Fibroblast of mammary gland (primary cell): ENCODE data around the gene RAB10.
"Not testable (repeated sequence)": the region's sequence is repeated elsewhere in the genome, so short reads cannot be mapped to it uniquely, and the experiment has no call there.

Source experiments
- DNase-seq: peaks from one replicate; pipeline ENCODE4 v3.0.0-alpha.2; 2010; ENCODE audit warnings: low read depth
- H3K4me3 ChIP-seq: 2 replicates; pipeline ENCODE4 v1.5.1; 2011; ENCODE audit warnings: low read depth, mild to moderate bottlenecking, low read length, moderate library complexity; ENCODE audit not compliant: control insufficient read depth
- CTCF ChIP-seq: conservative IDR thresholded peaks from 2 replicates; pipeline ENCODE4 v1.5.1; 2011; ENCODE audit warnings: low read depth, low read length, inconsistent platforms; ENCODE audit not compliant: control insufficient read depth, insufficient read depth

The RAB10 gene

GRCh38 chr2:26078939-26079338, 45.1 kb downstream of the RAB10 start:
- TF ChIP-seq CTCF, result no peak
- no peak for DNase-seq

GRCh38 chr2:26080356-26080755, 46.5 kb downstream of the RAB10 start:
- TF ChIP-seq CTCF, result no peak
- no peak overlapping the region for H3K4me3 ChIP-seq
- DNase-seq, result no peak

More at GRCh38 chr2:26078939-26079338, 45.1 kb downstream of the RAB10 start:
- H3K4me3 ChIP-seq, result no peak overlapping the region

- H3K4me3 ChIP-seq, DNase-seq: not testable (repeated sequence)
These were observed 47.0 kb downstream of the RAB10 start for GRCh38 chr2:26080925-26081324.

GRCh38 chr2:26081556-26081955, 47.7 kb downstream of the RAB10 start:
- no peak for DNase-seq
- no peak overlapping the region for H3K4me3 ChIP-seq
- TF ChIP-seq CTCF, result no peak

GRCh38 chr2:26086155-26086637, 52.3 kb downstream of the RAB10 start:
- peak; percentile 92 for DNase-seq
- no peak overlapping the region for H3K4me3 ChIP-seq
- no peak for TF ChIP-seq CTCF

DNA sequence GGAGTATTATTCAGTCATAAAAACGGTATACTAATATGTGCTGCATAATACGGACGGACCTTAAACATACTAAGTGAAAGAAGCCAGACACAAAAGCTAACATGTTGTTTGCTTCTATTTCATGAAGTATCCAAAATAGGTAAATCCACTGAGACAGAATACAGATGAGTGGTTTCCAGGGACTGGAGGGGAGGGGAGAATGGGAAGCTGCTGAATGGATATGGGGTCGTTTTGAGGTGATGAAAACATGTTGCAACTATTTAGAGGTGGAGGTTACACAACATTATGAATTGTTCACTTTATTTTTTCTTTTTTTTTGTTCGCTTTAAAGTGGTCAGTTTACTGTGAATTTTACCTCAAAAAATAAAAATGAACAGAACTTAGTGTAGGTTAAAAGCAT, 52.9 kb downstream of the RAB10 start:
- TF ChIP-seq CTCF, result no peak
- no peak for DNase-seq

DNA sequence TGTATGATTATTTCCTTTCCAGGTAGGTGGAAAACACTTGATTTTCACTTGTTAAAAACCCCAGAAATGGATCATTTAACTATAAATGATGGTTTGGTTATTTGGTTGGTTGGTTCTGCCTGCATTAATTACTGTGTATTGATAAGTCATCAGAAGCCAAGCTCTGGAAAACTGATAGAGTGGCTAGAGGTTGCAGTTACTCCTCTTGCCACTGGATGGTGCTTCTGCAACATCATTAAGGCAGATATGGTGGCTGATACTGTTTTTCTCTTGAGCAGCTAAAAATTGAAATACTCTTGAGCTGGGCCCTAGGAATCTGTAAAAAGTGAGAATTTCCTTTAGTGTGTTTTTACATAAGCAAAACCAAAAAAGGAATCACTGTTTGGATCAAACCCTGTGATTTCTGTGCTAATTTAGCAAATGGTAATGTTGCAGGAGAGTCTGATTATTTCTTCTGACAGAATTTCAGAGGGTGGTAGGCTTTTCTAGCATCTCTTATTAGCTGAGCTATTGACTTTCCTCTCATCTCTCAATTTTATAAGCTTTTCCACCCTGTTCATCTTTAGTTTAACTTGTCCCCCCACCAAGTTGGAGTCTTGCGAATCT, 54.3 kb downstream of the RAB10 start:
- TF ChIP-seq CTCF, result peak; percentile 75
- DNase-seq, result peak; percentile 42
- no peak overlapping the region for H3K4me3 ChIP-seq

More for the DNA sequence above, 52.9 kb downstream of the RAB10 start:
- H3K4me3 ChIP-seq, result no peak overlapping the region

- not testable (repeated sequence) for DNase-seq, H3K4me3 ChIP-seq
These were observed 55.0 kb downstream of the RAB10 start for GRCh38 chr2:26088931-26089330.
